ENCODE measurements around the gene TBC1D1. TPM values are rescaled to one million over a fixed set of nuclear protein-coding genes. Genes with fewer than 3 reads are reported as not detected.

TBC1D1 gene
- total RNA-seq, 4 donors from 2014 or later: 111 to 176 (median 142) TPM

DNA sequence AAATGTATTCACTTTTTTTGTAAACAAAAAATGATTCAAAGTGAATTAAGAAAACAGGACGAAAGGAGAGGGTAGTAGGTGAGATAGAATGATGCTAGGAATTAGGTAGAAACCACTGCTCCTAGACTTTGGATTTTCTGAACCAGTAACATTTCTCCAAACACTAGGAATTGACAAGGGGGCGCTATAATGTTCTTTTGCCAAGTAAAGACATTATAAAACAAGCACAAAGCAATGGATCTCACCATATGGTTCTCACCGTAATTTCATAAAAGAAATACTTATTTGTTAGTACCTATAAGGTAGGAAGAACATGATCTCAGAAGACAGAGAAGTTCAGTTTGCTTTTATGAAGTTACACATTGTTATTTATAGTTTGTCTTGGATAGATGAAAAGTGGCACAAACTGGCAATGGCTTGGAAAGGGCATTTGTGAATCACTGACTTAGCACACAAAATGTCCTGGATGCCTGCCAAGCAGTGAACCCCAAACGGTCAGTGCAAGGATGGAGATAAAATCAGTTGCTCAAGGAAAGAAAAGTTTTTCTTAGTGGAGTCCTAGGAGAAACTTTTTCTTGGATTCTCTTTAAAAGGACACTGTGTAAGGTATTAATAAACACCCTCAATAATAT, 8.1 kb upstream of the TBC1D1 start:
- Histone ChIP-seq H3K4me1 (no peaks in the 10 kb centered on the region), H3K4me3 (no peak overlapping the region), H3K27me3 (no peaks in the 10 kb centered on the region), H3K36me3 (no peaks in the 10 kb centered on the region), H3K9me3 (no peaks in the 10 kb centered on the region), H3K27ac (no peak overlapping the region)
- intact Hi-C loops (cut with DNase I; ENCODE audit: low total_unique reads) (no loop called here), in situ Hi-C loops (cut with MboI; ENCODE audit: low sequenced_read_pairs in 4 of 4) (loop anchor here in 2 of 4 donors (10.0 kb wide), 3 partner anchors 78 to 278 kb away; no protein-coding TSS in a partner anchor)
- ATAC-seq (no peak), DNase-seq (no peak)
- TF ChIP-seq, protein P1, sequence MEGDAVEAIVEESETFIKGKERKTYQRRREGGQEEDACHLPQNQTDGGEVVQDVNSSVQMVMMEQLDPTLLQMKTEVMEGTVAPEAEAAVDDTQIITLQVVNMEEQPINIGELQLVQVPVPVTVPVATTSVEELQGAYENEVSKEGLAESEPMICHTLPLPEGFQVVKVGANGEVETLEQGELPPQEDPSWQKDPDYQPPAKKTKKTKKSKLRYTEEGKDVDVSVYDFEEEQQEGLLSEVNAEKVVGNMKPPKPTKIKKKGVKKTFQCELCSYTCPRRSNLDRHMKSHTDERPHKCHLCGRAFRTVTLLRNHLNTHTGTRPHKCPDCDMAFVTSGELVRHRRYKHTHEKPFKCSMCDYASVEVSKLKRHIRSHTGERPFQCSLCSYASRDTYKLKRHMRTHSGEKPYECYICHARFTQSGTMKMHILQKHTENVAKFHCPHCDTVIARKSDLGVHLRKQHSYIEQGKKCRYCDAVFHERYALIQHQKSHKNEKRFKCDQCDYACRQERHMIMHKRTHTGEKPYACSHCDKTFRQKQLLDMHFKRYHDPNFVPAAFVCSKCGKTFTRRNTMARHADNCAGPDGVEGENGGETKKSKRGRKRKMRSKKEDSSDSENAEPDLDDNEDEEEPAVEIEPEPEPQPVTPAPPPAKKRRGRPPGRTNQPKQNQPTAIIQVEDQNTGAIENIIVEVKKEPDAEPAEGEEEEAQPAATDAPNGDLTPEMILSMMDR (IDR thresholded peaks at IDR 0.05 in 4 of 5, conservative IDR thresholded peaks at IDR 0.05 in 1 of 5): no peak
- TF ChIP-seq POLR2A (IDR thresholded peaks at IDR 0.05): no peak

DNA sequence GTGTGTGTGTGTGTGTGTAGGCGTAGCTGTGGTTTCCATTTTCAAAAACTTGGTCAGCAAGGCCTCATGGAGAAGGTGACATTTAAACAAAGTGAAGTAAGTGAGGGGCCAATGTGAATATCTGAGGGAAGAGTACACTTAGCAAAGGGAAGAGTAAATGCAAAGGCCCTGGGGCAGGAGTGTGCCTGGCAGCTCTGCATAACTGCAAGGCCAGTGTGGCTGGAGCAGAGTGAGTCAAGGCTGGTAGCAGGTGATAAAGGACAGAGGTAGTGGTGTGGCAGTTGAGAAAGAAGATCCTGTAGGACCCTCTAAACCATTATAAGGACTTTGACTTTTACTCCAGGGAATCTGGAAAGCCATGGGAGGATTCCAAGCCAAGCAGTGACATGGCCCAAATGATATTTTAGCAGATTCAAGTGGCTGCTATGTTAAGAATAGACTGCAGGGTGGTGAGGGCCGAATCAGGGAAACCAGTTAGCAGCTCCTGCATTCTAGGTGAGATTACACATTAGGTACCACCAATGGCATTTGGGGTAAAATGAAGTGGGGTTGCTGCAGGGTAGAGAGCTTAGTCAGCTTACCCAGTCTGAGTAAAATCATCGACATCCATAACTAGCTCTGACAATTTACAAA, 5.9 kb upstream of the TBC1D1 start:
- Histone ChIP-seq H3K4me1 (peaks cover 3 to 4% of the 10 kb centered on the region in 2 donors), H3K27me3 (no peaks in the 10 kb centered on the region), H3K27ac (no peak overlapping the region), H3K9me3 (no peaks in the 10 kb centered on the region), H3K36me3 (no peaks in the 10 kb centered on the region), H3K4me3 (no peak overlapping the region)
- intact Hi-C loops (cut with DNase I; ENCODE audit: low total_unique reads) (no loop called here), in situ Hi-C loops (cut with MboI; ENCODE audit: low sequenced_read_pairs in 4 of 4) (loop anchor here in 3 of 4 donors (5.0 to 10.0 kb wide), 4 partner anchors 80 to 280 kb away; no protein-coding TSS in a partner anchor)
- no peak for ATAC-seq
- TF ChIP-seq POLR2A (IDR thresholded peaks at IDR 0.05): no peak
- TF ChIP-seq, protein P1 (IDR thresholded peaks at IDR 0.05 in 4 of 5, conservative IDR thresholded peaks at IDR 0.05 in 1 of 5): no peak
- no peak for DNase-seq

DNA sequence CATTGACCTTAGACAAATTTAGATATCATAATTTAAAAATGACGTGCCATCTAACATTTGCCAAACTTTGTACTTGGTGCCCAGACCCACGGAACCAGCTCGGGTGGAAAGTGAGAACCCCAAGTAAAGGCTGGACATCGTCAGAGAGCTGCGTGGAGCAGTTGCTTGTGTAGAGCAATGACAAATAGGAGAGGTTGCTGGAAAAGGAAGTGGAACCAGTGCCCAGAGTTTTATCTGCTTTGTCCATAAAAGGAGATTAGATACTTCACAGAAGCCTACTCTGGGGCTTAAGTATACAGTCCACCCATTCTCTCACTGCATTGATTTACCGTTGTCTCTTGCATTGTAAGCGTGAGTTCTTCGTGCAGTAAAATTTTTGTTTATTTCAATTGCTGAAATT, 5.4 kb upstream of the TBC1D1 start:
- Histone ChIP-seq H3K36me3 (no peaks in the 10 kb centered on the region), H3K27ac (peak overlapping the region in 1 of 4 donors; percentile 29), H3K9me3 (no peaks in the 10 kb centered on the region), H3K4me3 (no peak overlapping the region), H3K27me3 (no peaks in the 10 kb centered on the region), H3K4me1 (peaks cover 5 to 7% of the 10 kb centered on the region in 2 donors)
- TF ChIP-seq POLR2A (IDR thresholded peaks at IDR 0.05): no peak
- TF ChIP-seq, protein P1 (IDR thresholded peaks at IDR 0.05 in 4 of 5, conservative IDR thresholded peaks at IDR 0.05 in 1 of 5): no peak
- in situ Hi-C loops (cut with MboI; ENCODE audit: low sequenced_read_pairs in 4 of 4): loop anchor here in 3 of 4 donors (5.0 to 10.0 kb wide), 4 partner anchors 81 to 281 kb away; no protein-coding TSS in a partner anchor
- no peak for ATAC-seq
- intact Hi-C loops (cut with DNase I; ENCODE audit: low total_unique reads): no loop called here
- DNase-seq: no peak

DNA sequence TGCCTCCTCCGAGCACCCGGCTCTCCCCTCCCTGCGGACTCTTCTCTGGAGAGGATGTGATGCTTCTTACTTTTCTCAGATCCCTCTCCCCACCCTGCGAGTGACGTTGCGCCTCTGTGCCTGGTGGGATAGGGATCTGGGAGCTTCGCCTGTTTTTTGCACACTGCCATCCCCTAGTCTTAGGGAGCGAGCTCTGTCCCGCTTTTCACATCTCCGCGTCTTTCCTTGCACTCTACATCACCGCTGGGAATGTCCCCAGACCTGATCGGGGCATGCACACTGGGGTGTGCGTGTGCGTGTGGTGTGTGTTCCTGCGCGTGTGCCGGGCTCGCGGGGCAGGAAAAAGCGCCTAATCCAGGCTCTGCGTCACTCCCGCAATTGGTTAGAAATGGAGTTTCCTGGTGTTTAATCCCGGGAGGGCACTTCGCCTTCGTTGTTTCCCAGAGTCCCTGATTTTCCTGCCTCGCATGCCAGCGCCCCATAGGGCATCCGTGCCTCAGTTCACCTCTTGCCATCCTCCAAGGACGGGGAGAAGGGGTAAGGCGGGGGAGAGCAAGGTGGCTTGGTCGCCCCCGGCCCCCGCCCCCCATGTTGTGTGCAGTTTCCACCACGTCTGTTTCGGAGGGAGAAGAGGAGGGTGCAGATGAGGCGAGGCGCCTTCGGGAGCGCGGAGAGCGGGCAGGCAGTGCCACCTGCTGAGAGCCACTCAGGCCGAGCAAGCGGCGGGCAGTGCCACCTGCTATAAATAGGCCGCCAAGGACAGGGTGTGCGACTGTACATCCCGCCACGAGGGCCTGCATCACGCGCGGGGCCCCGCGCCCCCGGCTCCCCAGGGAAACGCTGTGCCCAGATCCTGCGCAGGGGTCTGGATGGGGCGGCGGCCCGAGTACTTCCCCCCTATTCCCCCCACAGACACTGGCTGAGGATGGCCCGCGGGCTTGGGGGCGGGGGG, 759 bp upstream of the TBC1D1 start:
- in situ Hi-C loops (cut with MboI; ENCODE audit: low sequenced_read_pairs in 4 of 4): loop anchor here in 3 of 4 donors (5.0 to 10.0 kb wide), 4 partner anchors 85 to 285 kb away; no protein-coding TSS in a partner anchor
- intact Hi-C loops (cut with DNase I; ENCODE audit: low total_unique reads): loop anchor here (1.0 to 5.0 kb wide), 9 partner anchors 44 to 775 kb away; partner anchors contain the start of genes KLF3, PGM2 and RELL1
- Histone ChIP-seq H3K9me3 (no peaks in the 10 kb centered on the region), H3K36me3 (no peaks in the 10 kb centered on the region), H3K27me3 (no peaks in the 10 kb centered on the region), H3K4me1 (peaks cover 18 to 20% of the 10 kb centered on the region in 2 donors), H3K4me3 (peak overlapping the region; percentile 85 to 95 (median 88)), H3K27ac (peak overlapping the region; percentile 94 to 99 (median 96))
- DNase-seq (peak; percentile 89 to 92), ATAC-seq (peak; percentile 80 to 84)
- TF ChIP-seq, protein P1 (IDR thresholded peaks at IDR 0.05 in 4 of 5, conservative IDR thresholded peaks at IDR 0.05 in 1 of 5): peak; percentile 43 to 69 (median 58)
- TF ChIP-seq POLR2A (IDR thresholded peaks at IDR 0.05): no peak
